DMS53 treated with DMSO at 0.1 percent for 48 hours (cell line): Measurements from ENCODE around the gene DUSP10.

Source experiments
- DNase-seq: peaks from one replicate; lab custom pipeline; 2025; ENCODE audit not compliant: unreplicated experiment; lab: John Stamatoyannopoulos, UW

Gene DUSP10

DNA sequence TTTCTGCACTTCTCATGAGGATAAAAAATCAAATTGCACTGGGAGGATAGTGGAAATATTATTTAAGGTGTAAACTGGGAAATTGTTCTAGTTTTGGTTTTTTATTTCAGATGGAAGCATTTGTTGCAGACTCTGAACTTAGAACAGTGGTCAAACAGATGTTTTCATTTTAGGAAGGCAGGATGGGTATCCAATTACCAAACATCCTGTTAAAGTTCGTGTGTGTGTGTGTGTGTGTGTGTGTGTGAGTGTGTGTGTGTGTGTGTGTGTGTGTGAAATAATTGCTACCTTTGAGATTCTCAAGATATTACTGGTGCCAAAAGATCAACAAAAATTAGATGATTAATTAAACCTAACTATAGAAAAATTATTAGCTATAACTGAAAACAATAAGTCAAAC is 24.3 kb upstream of the DUSP10 start:
- no peak for DNase-seq

DNA sequence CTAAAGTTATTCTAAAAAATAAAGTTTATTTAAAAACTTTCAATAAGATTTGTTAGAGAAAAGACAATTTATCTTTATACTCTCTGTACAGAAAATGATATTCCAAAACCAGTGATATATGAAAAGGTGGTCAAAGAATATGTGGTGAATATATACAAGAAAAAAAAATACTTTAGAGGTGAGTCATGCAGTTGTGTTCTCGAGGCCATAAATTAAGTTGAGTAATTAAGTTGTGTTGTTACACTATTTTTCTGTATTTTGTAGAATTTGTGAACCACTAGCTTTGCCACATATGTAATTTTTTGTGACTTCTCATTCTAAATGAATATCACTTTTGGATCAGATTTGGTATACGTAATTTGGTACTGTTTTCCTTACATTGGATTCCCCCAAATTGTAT is 23.6 kb upstream of the DUSP10 start:
- no peak for DNase-seq

DNA sequence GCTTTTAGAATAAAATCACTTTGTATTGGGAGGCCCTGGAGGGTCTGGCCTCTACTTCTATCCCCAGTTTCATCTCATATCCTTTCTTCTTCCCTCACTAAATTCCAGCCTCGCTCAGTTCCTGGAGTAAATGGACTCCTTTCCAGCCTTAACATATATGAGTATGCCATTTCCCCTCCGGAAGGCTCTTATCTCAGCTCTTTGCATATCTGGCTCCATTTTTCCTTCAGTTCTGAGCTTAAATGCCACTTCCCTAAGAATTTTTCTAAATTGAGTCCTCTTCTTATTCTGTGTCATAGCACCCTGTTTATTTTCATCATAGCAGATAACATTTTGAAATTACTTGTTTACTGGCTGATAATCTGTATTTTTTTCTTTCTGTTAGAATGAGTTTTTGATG is 20.2 kb upstream of the DUSP10 start:
- DNase-seq: no peak

DNA sequence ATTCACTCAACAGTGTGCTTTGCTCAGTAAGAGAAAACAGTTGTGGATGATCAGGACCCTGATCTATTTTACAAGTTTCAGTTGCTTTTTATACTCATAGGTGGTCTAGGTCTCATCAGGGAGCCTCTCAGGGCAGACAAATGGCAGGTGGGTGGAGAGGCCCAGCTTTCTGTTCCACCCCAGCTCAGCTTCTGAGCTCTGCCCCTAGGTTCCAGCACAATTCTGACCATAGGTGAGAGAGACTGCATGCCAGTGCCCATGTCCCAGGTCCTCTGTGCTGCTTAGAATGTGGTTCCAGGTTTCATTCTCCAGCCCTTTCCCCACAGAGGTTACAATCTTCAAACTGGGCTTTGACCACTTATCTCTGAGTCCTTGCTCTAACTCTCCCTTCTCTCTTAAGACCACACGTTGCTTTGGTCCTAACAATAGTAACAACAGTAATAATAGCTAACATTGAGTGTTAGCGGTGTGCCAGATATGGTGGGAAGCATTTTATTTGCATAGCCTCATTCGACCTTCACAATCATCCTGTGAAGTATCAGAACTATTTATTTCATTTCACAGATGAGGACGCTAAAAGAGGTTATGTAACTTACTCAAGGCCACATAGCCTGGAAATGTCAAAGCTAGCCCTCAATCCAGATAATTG is 19.6 kb upstream of the DUSP10 start:
- DNase-seq: no peak

DNA sequence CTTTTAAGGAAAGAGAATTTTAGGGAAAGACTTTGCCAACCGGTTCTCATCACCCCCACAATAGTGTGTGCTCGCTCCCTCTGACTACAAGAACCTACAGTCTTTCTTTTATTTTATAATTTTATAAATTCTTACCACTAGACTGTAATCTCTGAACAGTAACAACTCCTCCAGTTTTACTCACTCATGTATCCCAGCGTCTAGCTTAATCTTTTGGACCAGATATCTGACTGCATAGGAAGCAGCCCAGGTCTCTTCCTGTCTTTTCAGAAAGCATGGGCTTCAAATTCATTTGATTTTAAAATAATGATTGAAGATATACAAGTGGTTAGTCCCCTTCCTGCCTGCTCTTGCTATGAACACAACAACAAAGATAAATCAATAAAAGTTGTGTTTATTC is 19.0 kb upstream of the DUSP10 start:
- no peak for DNase-seq

DNA sequence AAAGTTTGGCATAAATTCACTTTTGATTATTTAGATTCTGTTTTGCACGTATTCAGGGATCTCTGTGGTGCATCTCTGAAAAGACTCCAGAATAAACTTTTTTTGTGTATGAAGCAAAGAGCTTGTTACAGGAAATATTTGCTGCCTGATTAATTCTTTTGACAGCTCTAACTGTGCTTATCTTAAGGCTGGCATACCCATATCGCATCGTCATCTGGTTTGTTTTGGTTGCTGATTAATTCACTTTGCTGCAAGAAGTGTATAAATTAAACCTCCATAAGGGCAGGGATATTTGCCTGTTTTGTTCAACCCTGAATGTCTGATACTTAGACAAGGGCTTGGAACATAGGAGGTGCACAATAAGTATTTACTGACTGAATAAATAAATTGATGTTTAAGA is 17.5 kb upstream of the DUSP10 start:
- no peak for DNase-seq

DNA sequence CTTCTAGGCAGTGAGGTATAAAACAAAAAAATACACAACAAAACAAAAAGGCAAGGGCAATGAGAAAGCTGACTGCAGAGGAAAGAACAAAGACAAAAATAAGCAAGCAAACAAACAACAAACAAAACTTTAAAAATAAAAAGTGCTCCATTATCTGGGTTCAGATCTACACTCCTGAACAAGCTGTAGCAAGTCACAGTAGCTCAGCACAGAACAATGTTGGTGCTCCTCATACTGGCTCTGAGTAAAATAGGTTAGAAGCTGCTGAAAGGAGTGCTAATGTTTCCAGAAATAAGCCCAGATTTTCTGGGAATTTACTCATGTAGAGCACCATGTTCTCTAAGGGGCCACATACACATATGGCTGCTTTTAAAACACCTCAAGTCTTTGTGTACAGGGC is 16.6 kb upstream of the DUSP10 start:
- DNase-seq: no peak

DNA sequence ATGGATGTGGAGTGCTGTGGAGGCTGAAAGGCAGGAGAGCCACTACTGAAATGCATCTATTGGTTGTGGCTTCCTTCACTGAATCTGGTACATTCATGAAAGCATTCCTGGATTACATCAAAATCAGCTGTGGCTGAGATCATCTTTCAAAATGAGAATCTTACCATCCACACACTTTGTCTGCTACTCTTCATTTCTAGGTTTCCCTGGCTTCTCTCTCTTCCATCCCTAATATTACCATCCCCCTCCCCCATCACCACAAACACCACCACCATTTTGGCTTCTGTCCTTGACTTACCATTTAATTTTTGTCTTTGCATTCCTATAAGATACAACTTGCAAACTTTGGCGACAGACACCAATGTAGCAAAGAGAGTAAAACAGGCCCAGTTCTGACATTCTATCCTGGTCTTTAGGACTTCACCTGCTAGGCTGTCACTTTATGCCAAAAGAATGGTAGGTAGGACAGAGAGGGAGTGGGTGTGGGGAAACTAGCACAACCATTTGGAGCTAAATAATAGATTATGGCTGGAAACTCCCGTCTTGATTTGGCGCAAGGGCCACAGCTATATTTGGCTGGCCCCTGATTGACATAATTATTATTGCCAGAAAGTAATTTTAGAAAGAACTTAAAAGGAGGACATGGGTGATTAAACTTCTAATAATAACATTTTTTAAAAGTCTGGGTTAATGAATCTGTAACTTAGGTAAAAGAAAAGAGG is 15.1 kb upstream of the DUSP10 start:
- DNase-seq: no peak

DNA sequence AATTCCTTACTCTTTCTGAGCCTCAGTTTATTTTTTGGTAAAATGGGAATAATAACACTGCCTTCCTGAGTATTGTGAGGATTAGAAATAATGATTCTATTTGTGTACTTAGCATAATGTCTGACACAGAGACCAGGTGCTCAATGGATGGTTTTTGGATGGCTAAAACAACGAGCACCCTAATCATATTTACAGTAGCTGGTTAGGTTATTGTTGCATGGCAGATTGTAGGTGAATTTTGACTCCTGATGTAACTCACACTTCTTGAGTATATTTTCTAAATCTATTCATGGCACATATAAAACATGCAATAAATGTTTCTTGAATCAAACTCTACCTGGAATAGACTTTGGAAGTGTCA is 11.9 kb upstream of the DUSP10 start:
- DNase-seq: no peak

DNA sequence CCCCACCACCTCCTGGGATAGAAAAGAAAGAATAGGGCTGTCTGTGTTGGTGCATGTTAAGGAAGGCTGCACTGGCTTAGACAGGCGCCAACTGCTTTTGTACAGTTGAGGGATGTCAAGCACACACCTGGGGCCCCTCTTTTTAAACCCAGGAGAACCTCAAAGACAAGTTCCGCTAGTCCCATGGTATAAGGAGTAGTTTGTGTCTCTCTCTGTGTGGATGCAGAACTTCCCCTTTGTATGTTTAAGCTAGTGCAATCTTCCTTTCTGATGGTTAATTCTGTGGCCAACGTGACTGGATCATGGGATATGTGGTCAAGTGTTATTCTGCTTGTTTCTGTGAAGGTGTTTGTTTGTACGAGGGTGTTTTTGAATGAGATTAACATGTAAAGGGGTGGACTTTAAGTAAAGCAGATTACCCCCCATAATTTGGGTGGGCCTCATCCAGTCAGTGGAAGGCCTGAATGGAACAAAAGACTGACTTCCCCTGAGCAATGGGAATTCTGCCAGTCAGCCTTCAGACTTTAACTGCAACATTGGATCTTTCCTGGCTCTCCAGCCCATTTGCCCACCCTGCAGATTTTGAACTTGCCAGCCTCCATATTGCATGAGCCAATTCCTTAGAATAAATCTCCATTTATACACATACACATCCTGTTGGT is 9.5 kb upstream of the DUSP10 start:
- DNase-seq: no peak

DNA sequence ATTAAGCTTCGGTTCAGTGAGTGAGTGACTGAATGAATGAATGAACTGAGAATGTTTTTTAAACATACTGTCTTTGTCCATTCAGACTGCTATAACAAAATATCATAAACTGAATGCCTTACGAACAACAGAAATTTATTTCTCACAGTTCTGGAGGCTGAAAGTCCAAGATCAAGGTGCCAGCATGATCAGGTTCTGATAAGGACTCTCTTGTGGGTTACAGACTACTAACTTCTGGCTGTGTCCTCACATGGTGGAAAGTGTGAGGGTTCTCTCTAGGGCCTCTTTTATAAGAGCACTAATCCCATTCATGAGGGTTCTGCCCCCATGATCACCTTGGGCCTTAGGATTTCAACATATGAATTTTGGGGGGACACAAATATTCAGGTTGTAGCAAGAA is 7.1 kb upstream of the DUSP10 start:
- no peak for DNase-seq

DNA sequence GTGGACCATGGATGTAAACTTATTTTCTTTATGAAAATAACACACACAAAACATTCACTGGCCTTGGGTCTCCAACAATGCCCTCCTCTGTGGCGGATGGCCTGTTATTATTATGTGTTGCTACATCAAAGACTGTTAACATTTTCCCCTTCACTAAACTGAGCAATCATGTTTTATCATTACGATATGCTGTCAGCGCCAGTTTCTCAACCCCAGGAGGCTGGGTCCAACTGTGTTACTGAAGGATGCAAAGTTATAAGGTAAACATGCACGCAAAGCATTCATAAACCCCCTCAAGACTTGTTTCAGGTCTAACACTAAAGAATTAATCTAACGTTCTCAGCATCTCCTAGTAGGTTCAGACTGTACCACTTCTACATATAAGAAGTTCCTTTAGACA is 6.0 kb upstream of the DUSP10 start:
- no peak for DNase-seq

DNA sequence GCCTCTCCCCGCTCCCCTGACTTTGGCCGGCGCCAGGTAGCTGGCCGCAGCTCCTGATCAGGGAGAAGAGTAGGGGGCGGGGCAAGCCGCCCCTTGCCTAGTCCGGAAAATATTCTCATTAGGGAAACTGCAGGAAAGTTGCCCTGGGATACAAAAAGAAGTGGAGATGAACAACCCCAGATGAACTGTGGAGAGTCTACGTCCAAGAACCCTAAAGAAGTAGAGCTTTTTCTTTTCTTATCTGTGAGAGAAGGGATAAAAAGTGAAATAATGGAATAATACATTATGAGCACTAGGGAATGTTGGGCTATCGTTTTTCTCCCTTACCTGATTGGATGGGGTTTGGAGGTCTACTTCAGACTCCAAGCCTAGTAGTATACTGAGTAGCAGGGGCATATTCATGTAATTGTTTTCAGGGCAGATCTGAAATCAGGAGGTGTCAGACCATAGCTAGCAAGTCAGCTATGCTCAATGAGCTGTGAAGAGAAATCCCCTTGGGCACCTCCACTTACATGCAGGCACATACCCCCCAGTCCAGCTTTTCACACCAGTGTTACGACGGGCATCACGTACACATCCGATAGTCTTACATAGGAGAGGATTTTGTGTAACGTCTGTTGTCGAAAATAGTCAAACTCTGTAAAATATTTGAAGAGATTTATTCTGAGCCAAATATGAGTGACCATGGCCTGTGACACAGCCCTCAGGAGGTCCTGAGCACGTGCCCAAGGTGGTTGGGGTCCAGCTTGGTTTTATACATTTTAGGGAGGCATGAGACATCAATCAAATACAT is 1.7 kb upstream of the DUSP10 start:
- peak; percentile 88 for DNase-seq

DNA sequence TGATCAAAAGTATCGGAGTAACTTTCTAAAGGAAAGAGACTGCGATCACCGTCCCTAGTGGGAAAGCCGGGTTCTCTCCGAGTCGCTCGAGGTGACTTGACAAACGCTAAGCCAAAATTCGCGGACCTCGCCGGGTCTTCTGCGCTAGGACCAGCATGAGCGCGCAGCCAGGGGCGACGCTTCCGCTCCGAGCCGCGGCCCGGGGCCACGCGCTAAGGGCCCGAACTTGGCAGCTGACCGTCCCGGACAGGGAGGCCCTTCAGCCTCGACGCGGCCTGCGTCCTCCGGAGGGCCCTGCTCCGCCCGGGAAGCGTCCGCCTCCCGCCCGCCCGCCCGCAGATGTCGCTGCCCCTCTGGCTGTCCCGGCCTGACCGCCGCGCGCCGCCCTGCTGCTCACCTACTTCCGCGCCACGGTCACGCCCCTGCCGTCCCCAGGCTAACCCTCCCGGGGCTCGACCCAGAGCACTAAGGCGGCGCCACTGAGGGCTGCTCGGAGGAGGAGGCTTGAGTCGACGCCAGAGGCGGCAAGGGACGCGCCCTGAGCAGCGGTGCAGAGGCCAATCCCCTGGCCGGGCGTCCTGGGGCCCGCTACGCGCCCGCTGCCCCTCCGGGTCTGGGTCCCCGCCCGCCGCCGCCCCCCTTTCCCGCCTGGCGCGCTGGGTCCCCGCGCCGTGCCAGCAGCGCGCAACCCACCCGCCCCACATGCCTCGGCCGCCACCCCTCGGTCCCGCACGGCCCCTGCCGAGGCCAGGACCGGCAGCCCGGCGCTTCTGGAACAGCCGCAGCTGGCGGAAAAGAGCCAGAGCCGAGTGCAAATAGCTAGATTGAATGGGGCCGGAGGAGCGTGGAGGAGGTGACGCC is 896 bp upstream of the DUSP10 start:
- DNase-seq: peak; percentile 92

DNA sequence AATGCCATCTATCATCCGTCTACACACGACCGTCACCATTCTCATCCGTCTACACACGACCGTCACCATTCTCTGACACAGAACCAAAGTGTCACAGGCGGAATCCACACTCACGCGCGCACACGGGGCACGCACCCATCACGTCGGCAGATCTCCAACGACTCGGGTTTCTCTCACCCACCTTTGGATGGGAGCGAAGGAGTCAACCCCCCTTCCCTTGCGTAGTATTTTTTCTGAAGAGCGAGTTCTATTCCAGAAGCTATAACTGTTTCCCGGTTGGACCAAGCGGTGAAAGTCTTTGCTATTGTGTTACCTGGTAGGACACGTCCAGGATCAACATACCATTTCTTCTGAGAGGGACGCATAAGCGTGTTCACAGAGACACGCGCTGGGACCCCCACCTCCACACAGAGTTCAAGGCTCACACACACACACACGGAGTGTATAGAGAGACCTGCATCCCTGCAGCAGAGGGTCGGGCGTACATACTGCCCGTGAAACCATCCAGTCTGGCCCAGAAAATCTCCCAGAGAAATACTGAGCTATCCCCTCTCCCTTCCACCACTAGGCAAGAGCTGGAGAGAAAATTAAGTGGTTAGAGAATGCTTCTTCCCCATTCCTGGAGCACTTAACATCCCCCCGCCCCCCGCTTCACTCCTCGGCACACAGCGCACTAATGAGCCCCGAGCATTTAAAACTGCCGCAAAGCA is 741 bp downstream of the DUSP10 start:
- peak; percentile 53 for DNase-seq

DNA sequence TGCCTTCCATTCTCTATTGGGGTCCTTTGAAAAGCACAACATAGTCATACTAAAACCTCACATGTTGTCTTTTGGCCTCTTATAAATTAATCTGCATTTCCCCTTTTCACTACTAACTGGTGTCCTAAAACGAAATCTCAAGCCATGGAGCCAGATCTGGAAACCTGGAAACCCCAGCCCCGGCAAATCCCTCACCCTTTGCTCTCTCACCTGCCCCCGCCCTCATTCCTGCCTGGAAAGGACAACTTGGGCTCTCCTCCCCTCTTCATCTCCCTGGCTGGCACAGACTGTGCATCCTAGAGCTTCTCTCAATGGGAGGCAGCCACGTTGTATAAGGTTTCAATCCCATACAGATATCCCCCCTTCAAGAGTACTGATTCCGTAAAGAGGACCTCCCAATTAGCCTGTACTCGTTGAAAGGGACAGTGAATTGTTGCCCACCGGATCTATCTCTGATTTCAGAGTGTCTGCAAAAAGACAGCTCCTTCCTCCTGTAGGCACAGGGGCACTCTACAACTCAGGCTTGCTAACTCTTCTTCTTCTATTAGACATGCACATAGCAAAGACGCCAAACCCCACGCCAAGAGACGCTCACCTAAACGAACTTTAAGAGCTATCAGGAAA is 1.4 kb downstream of the DUSP10 start:
- no peak for DNase-seq

DNA sequence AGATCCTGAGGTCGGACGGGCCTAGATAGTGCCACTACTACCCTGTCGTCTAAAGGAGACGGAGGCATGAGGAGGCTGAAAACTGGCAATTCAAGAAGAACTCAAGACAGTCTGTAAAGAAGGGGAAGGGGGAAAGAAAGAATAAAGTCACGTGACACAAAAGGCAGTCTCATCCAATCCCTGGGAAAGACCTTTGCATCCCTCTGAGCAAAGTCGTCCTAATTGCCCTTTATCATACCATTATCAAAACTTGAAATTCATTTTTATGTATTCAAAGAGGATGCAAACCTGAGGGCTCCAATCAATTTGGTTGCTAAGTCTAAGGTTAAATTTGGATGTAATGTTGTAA is 2.2 kb downstream of the DUSP10 start:
- DNase-seq: no peak

DNA sequence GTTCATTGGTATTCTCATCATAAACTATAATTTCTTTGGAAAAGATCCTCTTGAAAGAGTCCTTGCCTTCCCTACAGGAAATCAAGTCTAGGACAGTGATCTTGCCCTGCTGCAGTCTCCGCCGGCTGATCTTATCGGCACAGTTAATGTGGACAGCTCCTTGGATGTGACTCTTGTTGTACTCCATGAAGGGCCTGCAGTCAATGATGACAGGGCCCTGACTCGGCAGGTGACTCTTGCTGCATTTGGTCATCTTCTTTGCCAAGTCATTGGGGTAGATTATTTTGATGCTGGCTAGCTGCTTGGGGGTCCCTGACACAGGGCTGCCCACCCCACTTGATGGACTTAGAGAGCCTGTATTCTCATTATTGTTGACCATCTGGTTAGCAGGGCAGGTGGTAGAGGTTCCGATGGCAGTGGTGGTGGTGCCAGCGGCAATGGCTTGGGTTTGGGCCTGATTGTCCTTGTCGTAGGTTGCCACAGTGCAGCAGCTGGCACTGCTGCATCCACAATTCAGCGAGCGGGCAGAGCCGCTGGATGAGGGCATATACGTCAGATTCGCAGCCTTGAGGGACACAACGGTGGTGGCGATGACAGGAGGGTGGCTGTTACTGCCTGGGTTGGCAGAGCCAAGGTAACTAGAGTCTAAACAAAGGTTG is 2.7 kb downstream of the DUSP10 start:
- no peak for DNase-seq

DNA sequence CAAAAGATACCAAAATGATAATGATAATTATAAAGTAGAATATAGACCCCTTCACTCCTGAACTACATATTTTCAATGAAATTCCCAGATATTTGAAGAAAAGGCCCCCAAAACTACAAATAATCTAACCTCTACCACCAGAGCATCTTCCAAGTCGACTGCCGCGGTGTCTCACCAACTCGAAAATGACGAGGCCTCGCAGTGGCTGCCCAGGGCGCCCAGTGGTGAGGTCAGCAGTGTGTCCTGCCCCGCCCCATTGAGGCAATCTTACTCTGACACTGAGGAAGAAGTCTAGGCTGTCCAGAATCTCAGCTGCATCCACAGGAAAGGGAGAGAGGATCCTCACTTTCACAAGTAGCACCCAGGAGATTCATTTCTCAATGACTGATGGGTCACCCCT is 5.2 kb downstream of the DUSP10 start:
- DNase-seq: no peak
